GM19240 (cell line): ENCODE results near the gene ARHGDIA.
"Not testable (repeated sequence)": the region's sequence is repeated elsewhere in the genome, so short reads cannot be mapped to it uniquely, and the experiment has no call there.

Source experiments
- DNase-seq: peaks from one replicate; pipeline ENCODE4 v3.0.0; 2011; ENCODE audit warnings: low spot score; ENCODE audit not compliant: insufficient read length

ARHGDIA gene

DNA sequence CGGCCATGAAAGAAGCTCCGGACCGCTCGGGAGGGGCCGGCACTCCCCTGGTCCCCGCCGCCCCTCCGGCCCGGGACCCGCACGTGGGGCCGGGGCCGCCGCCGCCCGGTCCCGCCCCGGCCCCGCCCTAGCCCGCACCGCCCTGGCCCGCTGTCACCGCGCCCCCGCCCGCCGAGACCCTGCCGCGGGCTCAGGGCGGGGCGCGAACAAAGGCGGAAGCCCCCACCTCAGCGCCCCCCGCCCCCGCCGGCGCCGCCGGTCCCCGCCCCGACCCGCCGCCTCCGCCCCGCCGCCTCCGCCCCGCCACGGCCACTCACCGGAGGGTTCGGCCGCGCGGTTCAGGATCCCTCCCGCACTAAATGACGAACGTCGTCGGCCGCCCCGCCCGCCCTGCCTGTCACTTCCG lies at the start of gene ARHGDIA:
Gene ARHGDIA (minus strand): TSS at position 357 of the 406 bp plus-strand sequence. CDS start 1,407 bp downstream, outside the sequence.
- DNase-seq: no peak

DNA sequence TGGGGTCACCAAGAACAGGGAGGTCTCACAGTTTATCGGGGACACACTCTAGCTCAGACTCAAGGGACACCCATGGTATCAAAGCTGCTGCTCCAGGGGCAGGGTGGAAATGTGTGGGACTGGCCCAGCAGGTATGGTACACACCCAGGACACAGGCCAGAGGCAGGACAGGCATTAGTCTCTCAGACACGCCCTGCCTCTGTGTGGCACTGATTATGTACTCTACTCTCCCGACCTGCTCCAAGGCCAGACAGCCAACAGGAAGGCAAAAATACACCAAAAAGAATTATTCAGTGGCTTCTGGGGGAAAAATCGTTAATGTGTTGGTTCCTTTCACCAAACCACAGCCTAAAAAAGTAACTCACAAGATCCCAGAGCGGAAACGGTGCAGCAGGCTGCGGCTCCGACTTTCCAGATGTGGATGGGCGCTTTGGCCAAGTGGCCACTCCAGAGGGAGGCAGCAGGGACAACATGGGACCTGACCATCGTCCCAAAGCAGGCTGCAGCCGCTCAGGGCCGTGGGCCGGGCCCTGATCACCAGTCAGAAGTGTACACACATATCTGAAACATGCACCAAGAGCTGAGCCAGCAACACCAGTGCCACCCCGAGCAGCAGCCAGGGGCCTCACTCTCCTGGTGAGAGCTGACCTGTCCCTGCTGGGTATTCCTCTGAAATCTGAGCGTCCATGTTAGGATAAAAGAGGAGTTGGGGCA lies 47.9 kb upstream of the ARHGDIA start:
- DNase-seq: no peak

DNA sequence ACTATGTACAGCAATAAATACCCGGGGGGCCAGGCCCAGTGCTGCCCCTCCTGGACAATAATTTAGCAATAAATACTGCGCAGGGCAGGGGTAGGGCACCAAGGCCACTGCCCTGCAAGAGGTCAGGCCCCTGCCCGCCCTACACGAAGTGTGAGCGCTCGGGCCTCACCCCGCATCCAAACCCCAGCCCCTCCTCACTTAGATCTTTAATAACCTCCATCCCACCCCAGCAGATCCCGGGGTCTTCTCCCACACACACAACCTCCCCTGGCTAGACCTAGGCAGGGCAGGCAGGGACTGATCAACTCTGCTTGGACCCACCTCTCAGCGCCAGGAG lies 47.2 kb upstream of the ARHGDIA start:
- not testable (repeated sequence) for DNase-seq

DNA sequence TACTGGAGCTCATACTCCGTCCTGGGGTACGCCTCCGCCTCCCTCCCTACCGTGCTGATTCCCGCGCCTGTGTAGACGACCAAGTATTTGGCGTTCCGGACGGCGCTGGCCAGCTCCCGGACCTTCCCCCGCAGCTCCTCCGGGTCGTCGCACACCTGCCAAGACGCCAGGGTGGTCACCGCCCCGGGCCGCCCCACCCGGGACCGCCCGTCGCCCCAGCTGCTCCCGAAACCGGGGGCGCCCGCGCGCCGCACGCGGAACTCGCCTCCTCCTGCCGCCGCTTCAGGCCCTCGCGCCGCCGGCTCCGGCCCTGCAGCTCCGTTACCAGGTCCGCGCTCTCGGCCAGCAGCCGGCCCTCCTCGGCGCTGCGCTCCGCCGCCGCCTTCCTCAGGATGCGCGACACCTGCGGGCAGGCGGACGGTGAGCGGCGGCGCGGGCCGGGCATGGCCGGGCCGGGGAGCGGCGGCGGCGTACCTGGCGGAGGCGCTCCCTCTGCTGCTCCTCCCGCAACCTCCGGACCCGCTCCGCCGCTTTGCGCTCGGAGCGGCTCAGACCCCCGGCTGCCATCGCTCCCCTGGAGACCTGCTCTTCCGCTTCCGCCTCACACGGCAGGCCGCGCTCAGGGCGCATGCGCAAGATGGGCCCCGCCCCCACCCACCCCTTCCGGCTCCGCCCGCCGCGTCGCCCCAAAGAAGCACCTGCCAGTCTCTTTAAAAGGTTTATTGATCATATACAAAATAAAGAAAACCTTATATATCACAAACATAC lies 46.6 kb upstream of the ARHGDIA start, which contains the start of gene SIRT7:
Gene SIRT7 (minus strand): TSS at position 612 of the 768 bp plus-strand sequence. CDS start 45 bp downstream, at position 567.
- peak; percentile 100 for DNase-seq

DNA sequence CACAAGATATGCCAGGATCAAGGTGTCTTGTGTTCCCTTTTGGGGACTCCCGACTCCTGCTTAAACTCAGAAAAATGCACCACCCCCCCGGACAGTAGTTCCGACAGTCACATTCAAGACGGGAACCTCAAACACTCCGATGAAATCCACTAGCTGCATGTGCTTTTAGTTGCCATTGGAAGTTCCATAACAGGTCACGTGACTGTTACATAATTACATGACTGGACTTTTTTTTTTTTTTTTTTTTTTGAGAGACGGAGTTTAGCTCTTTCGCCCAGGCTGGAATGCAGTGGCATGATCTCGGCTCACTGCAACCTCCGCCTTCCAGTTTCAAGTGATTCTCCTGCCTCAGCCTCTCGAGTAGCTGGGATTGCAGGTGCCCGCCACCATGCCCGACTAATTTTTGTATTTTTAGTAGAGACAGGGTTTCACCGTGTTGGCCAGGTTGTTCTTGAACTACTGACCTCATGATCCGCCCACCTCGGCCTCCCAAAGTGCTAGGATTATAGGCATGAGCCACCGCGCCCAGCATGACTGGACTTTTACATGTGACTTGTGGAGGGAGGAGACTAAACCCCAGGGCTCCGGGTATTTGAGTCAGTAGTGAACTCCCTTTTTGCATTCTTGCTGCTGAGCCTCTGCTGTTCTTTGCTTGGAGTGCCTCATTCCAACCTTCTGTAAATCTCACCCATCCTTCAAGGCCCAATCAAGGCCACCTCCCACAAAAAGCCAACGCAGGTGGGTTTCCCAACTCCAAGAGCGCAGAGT lies 45.3 kb upstream of the ARHGDIA start:
- no peak for DNase-seq

DNA sequence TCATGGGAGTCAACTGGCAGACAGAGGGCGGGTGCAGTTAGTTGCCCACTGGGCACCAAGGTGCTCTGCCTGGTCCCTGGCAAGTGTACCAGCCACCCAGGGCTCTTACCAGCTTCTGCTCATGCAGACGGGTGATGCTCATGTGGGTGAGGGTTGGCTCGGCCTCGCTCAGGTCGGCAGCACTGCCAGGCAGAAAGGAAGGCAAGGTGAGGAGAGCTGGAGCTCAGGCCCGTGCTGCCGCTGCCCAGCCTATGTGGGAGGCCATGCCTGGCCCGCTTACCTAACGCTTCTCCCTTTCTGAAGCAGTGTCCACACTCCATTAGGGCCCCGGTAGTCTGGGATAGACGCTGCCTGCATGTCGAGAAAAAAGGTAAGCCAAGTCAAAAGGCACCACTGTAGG lies 44.2 kb upstream of the ARHGDIA start:
- no peak for DNase-seq

DNA sequence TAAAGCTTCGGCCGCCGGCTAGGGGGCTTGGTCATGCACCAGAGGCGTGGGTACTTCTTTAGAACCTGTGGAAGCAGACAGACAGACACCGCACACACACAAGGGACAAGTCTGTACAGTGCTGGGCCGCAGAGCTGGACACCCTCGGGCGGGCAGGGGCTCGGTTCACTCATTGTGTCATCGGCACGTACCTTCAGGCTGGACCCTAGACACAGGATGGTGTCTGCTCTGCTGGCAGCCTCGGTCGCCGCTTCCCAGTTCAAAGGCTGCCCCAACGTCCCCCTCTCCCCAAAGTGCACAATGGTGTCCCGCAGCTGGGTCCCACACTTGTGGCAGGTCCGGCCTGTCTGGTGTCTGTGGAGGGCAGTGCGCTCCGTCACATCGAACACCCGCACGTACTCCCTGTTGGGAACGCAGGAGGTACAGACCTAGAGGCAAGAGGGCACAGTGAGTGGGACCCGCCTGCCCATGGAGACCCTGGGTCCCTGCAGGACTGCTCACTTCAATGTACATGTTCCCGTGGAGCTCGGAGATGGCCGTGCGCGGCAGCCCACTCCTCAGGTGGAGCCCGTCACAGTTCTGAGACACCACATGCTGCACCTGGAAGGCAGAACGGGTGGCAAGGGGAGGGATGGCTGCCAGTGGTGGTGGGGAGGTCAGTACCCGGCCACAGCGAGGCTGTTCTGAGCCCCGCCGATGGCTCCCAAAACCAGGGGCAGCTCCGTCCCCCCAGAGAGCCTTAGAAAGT lies 43.1 kb upstream of the ARHGDIA start:
- DNase-seq: no peak

DNA sequence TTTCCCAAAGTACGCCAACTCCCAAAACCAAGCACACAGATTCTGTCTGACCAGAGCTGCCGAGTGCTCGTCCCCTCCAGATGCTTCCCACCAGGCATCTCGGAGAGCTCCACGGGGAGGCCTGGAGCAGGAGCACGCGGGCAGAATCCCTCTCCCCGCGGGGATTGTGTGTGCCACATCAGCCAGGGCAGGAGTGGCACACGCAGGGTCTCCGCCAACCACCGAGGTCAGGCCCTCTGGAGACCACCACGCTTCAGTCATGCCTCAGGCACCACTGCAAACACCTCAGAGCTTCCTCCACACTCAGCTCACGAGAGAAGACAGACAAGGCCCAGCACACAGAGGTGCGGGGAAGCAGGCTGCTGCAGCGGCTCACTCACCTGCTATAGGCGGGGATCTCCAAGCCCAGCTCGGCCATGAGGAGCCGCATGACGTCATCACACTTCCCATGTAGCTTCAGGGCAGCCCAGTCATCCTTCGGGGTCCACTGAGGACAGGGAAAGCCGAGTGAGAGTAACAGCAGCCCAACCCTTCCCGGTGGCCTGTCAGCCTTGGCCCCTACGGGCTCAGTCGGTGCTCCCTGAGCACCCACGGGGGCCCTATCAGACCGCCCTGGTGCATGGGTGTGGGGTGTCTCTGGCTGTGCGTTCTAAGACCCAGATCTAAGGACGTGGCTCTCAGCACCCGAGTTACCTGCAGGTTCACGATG lies 42.4 kb upstream of the ARHGDIA start:
- no peak for DNase-seq

DNA sequence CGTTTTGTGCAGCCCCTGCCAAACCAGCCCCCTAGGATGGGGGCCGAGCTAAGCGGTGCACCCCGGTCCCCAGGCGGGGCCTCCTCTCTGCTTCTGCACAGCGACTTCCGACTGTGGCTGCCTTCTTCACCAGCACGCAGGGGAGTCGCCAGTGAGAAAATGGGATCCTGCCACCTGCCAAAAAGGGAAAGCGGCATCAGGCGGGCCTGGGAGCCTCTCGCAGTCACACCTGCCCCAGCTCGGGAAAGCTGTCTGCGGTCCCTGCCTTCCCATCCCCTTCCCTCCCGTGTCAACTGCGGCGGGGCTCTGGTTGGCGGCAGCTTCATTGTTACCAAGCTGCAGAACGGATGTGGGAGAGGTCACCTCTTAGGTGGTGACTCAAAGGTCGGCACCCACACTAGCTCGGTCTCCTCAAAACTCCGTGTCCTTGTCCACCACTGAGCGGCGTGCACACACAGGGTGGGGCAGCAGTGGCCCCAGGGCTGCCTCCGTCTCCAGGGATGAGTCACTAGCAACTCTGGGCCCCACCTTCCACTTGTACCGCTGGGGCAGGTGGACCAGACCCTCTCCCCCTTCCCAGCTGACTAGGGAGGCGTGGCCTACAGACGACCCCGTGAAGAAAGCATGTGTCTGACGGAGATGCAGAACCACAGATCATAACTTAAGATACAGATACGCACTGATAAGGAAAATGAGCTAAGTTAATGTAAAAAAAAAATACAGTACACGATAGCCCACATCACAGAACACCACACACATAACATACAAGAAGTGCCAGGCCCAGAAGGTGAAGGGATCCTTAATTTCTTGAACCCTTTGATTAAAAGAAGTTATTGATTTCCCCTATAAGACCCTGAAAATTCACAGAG lies 41.5 kb upstream of the ARHGDIA start:
- no peak for DNase-seq

DNA sequence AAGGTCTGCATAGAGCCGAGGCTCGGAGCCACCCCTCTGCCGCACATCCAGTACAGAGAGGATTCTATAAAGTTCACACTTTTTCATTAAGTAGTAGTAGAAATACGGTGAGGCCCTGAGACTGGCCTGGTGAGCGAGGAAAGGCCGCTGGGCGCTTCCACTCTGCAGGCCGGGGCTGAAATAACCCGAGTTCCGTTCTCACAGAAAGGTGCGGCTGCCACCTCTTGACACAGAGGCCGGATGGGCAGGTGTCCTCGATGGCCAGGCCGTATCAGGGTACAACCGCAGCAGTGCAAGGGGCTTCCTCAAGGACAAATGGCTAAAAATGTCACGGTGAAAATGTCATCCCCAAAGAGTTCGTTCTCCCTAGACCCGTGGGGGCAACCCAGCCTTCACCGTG lies 40.8 kb upstream of the ARHGDIA start:
- DNase-seq: no peak

DNA sequence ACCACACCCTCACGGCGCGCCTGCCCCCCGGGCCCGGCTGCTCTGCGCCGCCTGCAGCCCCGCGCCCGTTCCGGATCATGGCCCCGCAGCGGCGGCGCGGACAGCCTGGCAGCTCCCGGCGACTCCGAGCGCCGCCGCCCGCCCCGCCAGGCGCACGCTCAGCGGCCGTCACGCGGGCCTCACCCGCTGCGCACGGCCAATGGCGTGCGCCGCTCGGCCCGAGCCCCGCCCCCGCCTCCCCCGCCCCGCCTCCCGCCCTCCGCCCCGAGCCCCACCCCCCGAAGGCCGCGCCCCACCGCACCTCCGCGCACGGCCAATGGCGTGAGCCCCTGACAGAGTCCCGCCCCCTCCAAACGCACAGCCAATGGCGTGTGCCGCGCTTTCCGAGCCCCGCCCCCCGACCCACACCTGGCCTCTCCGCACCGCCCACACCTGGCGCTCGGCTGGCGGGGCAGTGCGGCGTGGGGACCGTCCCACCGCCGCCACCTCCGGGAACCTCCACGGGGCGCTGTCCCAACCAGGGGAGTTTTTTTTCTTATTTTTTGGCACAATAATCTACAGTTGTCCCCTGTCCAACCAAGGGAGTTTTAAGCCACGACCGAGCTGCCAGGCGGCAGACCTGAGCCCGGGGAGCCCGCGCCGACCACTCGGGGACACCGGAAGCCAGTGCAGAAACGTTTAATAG lies 40.3 kb upstream of the ARHGDIA start, which contains the start of gene PCYT2:
Gene PCYT2 (minus strand): TSS at position 123 of the 685 bp plus-strand sequence. CDS start 44 bp downstream, at position 79.
- peak; percentile 99 for DNase-seq

DNA sequence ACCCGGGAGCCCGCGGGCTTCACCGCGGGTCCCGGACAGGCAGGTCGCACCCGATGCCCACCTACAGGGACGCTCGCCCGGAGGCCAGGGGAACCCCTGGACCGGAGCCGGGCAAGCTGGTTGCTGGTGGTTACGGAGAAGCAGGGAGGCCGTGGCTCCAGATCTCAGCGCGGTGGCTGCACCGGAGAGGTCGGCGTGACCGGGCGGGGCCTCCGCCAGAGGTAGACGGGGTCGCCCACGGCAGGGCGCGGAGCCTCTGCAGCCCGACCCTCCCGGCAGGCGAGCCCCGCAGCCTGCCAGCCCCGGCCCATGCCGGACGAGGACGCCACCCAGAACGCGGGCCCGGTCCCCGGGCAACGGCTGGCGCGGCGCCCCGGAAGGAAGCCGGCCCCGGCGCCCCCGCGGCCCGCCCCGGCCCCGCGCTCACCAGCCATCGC lies 39.7 kb upstream of the ARHGDIA start:
- DNase-seq: no peak

DNA sequence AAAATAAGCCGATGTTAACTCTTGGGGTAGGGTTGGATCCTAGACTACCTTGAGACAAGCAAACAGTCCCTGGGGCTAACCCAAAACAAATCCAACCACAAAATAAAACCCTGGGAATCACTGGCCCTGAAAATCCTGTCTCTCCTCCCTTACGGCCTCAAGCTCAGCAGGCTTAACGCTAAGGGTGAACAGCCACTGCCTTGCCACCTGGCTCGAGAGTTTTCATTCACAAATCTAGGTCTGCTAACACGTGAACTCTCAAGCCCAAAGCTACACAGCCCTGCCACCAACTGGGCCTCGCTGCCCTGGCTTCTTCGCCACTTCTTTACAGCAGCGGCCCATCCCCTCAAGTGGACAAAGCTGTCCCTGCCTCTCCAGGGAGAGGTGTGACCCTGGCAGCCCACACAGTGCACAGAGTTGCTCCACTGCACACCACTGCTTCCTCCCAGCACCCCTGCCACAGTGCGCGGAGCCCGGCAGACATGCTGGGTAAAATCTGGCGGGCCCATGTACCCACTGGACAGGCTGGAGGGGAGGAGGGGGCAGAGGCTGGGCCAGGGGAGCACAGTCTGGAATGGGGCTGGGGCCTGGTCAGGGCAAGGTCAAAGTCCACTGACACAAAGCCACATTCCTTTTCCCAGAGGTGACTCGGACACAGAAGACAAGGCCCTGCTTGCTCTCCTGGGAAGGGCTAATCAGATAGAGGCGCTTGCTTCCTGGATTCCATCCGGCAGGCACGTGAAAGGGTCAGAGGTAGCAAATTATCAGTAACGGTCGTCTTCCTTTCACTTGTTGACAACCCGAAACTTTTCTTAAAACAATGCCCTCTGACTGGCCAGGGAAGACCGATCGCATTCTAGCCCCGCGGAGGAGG lies 39.1 kb upstream of the ARHGDIA start:
- DNase-seq: no peak

DNA sequence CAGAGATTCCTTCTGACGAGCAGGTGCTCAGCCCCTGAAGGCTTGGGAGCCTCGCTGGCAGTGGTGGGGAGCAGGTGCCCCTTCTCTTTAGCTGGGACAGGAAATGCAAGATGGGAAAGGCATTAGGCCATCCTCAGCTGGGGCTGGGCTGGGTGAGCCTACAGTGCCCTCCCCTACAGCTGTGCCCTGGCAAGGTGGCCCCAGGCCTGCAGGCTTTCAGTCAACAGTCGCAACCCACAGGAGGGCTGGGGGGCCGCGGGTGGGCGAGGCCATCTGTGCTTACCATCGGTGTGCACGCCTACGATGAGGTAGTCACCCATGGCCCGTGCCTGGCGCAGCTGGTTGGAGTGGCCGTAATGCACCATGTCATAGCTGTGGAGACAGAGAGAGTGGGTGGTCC lies 38.1 kb upstream of the ARHGDIA start:
- no peak for DNase-seq

DNA sequence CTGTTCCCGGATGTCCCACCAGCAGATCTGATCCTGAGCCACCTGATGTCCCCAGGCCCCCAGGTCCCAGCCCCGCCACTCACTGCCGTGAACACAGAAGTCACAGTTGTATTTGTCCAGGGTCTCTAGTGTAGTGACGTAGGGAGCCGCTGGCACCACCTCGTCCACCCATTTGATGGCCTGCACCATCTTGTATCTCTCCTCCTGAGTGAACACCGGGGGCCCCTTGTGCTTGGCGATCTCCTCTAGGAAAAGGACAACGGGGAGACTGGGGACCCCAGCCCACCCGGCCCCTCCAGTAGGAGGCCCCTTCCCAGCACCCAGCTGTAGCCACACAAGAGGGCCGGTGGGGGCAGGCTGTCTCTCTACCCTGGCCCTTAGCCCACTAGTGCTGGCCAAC lies 37.7 kb upstream of the ARHGDIA start:
- no peak for DNase-seq

DNA sequence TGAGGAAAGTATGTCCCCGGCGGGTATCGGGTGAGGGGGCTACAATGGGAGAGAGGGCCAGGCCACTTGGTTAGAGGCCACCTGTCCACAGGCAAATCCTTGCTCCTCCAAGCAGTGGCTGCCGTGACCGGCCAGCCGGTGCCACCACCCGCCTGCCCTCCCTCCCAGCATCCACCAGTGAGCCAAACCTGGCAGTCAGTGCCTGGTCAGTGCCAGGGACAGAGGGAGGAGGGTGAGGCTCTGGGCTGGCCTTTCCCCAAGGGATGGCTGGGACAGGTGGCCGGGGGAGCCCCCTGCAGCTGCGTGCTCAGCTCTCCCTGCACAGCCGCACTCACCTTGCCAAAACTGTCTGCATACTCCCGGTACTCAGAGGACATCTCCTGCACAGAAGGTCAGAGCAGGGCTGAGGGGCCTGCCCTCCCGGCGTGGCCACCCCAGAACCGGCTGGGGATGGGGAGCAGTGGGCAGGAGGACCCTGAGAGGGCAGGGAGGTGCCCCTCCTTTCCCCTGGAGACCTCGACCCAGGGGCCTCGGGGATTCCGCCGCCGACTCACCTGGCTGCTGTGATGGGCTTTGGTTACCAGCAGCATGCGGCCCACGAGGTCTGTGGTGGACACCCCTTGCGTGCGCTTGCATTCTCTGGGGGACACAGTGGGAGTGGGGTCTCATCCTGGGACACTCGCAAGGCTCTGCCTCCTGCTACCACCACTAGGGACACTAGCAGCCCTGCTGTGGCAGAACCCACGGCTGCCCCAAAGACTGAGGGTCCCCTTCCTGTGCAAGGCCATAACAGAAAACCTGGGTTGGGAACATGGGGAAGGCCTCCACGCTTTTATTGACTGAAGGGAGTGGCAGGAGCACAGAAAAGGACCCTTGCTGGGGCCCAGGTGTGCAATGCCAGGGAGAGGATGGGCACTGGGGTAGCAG lies 36.3 kb upstream of the ARHGDIA start:
- DNase-seq: no peak
